Liver (tissue), 9 donors: ENCODE results near the gene DMRTB1. TPM values are rescaled to one million over a fixed set of nuclear protein-coding genes. Genes with fewer than 3 reads are reported as not detected.

ENCODE experiments used
- DNase-seq: peaks from one replicate; pipeline ENCODE4 v3.0.0-alpha.2; 2017; ENCODE audit warnings: low spot score
- H3K27ac ChIP-seq, 2 donors: one replicate each; pipeline ENCODE4 v1.7.0; 2013; ENCODE audit warnings: inconsistent platforms in 2 of 2, low read length in 2 of 2, control low read depth in 1 of 2, low read depth in 1 of 2, mild to moderate bottlenecking in 1 of 2
- H3K27me3 ChIP-seq, 4 donors: one replicate each; pipeline versions ENCODE4 v1.6.1 to v1.7.0; 2013; ENCODE audit warnings: low read length in 3 of 4, inconsistent platforms in 1 of 4, mild to moderate bottlenecking in 1 of 4, moderate library complexity in 1 of 4; ENCODE audit not compliant: control insufficient read depth in 4 of 4, insufficient read depth in 4 of 4
- H3K36me3 ChIP-seq, 4 donors: one replicate each; pipeline versions ENCODE4 v1.6.1 to v1.7.0; 2013; ENCODE audit warnings: low read length in 3 of 4, mild to moderate bottlenecking in 3 of 4, low read depth in 1 of 4, moderate library complexity in 1 of 4; ENCODE audit not compliant: control insufficient read depth in 4 of 4, insufficient read depth in 3 of 4
- H3K4me1 ChIP-seq, 4 donors: one replicate each; pipeline versions ENCODE4 v1.6.1 to v1.7.0; 2013; ENCODE audit warnings: low read length in 3 of 4, mild to moderate bottlenecking in 3 of 4, moderate library complexity in 1 of 4; ENCODE audit not compliant: control insufficient read depth in 4 of 4, insufficient read depth in 4 of 4
- H3K4me3 ChIP-seq, 3 donors: one replicate each; pipeline versions ENCODE4 v1.6.1 to v1.7.0; 2013; ENCODE audit warnings: low read length in 3 of 3, control low read depth in 1 of 3, low read depth in 1 of 3, mild to moderate bottlenecking in 1 of 3
- H3K9ac ChIP-seq, 2 donors: one replicate each; pipeline ENCODE4 v1.7.0; 2013; ENCODE audit warnings: low read length in 2 of 2, mild to moderate bottlenecking in 2 of 2, moderate library complexity in 2 of 2, control low read depth in 1 of 2, low read depth in 1 of 2
- H3K9me3 ChIP-seq, 4 donors: one replicate each; pipeline versions ENCODE4 v1.6.1 to v1.7.0; 2013; ENCODE audit warnings: low read length in 3 of 4; ENCODE audit not compliant: control insufficient read depth in 4 of 4
- EGR1 ChIP-seq, 2 donors: IDR thresholded peaks; 2 replicates each; pipeline ENCODE4 v1.6.1; 2016 to 2018; ENCODE audit warnings: antibody characterized with exemption in 2 of 2, low read depth in 2 of 2
- FOXA1 ChIP-seq: IDR thresholded peaks from 2 replicates; pipeline ENCODE4 v1.6.1; 2016; ENCODE audit warnings: antibody characterized with exemption
- FOXA2 ChIP-seq: IDR thresholded peaks from 2 replicates; pipeline ENCODE4 v1.6.1; 2016; ENCODE audit warnings: antibody characterized with exemption
- GABPA ChIP-seq, 2 donors: IDR thresholded peaks in 1 of 2; conservative IDR thresholded peaks in 1 of 2; 2 replicates each; pipeline ENCODE4 v1.6.1; 2016; ENCODE audit warnings: antibody characterized with exemption in 2 of 2, mild to moderate bottlenecking in 1 of 2, moderate library complexity in 1 of 2
- HNF4A ChIP-seq, 2 donors: conservative IDR thresholded peaks; 2 replicates each; pipeline ENCODE4 v1.6.1; 2016; ENCODE audit warnings: antibody characterized with exemption in 2 of 2, mild to moderate bottlenecking in 2 of 2
- HNF4G ChIP-seq: IDR thresholded peaks from 2 replicates; pipeline ENCODE4 v1.6.1; 2016; ENCODE audit warnings: antibody characterized with exemption
- JUND ChIP-seq, 2 donors: IDR thresholded peaks; 2 replicates each; pipeline ENCODE4 v1.6.1; 2016; ENCODE audit warnings: antibody characterized with exemption in 2 of 2
- NR2F2 ChIP-seq: IDR thresholded peaks from 2 replicates; pipeline ENCODE4 v1.6.1; 2016; ENCODE audit warnings: antibody characterized with exemption
- RAD21 ChIP-seq, 2 donors: IDR thresholded peaks; 2 replicates each; pipeline ENCODE4 v1.6.1; 2016; ENCODE audit warnings: antibody characterized with exemption in 2 of 2, mild to moderate bottlenecking in 2 of 2
- RXRA ChIP-seq, 2 donors: IDR thresholded peaks; 2 replicates each; pipeline ENCODE4 v1.6.1; 2017 to 2018; ENCODE audit warnings: antibody characterized with exemption in 2 of 2, mild to moderate bottlenecking in 1 of 2
- SP1 ChIP-seq: IDR thresholded peaks from 2 replicates; pipeline ENCODE4 v1.6.1; 2018; ENCODE audit warnings: antibody characterized with exemption, mild to moderate bottlenecking
- TAF1 ChIP-seq: conservative IDR thresholded peaks from 2 replicates; pipeline ENCODE4 v1.6.1; 2016; ENCODE audit warnings: antibody characterized with exemption, mild to moderate bottlenecking
- YY1 ChIP-seq: IDR thresholded peaks from 2 replicates; pipeline ENCODE4 v1.6.1; 2016; ENCODE audit warnings: antibody characterized with exemption, mild to moderate bottlenecking
- WGBS: extraction: QIAGEN DNeasy Blood & Tissue Kit; methylation state at CpG from one replicate; pipeline ENCODE4 v1.1.7; 2013; 5-methylcytosine and 5-hydroxymethylcytosine counted together
- polyA plus RNA-seq, 2 donors: library from polyadenylated mRNA; stranded (reverse) in 1 of 2; unstranded in 1 of 2; fragments of 200-250 nt in 1 of 2; fragments of >200 nt in 1 of 2; fragmentation: Nextera tagmentation in 1 of 2; extraction: Ambion mirVana in 1 of 2; gene quantifications; one replicate each; pipeline versions ENCODE4 v1.2.1 to v1.2.3, GENCODE V29; 2013 to 2015
- total RNA-seq, 2 donors: library from RNA; depleted of rRNA; stranded (reverse); fragments of >200 nt; gene quantifications; one replicate each; pipeline ENCODE4 v1.2.3, GENCODE V29; 2014
- TF ChIP-seq, protein P1 (sequence below): IDR thresholded peaks from 2 replicates; pipeline ENCODE4 v1.6.1; 2016; ENCODE audit warnings: antibody characterized with exemption
- TF ChIP-seq, protein P2 (sequence below): IDR thresholded peaks from 2 replicates; pipeline ENCODE4 v1.6.1; 2016; ENCODE audit warnings: antibody characterized with exemption
- TF ChIP-seq, protein P3 (sequence below): IDR thresholded peaks from 2 replicates; pipeline ENCODE4 v1.6.1; 2016; ENCODE audit warnings: antibody characterized with exemption, mild to moderate bottlenecking
- TF ChIP-seq, protein P4 (sequence below): IDR thresholded peaks from 2 replicates; pipeline ENCODE4 v1.6.1; 2016; ENCODE audit warnings: antibody characterized with exemption
- TF ChIP-seq, protein P5 (sequence below): fragments of 150-350 bp; IDR thresholded peaks from 2 replicates; pipeline ENCODE4 v1.5.1; 2017; ENCODE audit warnings: improper control_type of control experiment, low read depth, low read length; ENCODE audit not compliant: missing input control
- donor health status: healthy.
- donor health status: healthy.
- donor health status: healthy.
- donor health status: healthy.
- donor health status: healthy.

Gene DMRTB1
- total and polyA plus RNA-seq, 4 donors = not detected

DNA sequence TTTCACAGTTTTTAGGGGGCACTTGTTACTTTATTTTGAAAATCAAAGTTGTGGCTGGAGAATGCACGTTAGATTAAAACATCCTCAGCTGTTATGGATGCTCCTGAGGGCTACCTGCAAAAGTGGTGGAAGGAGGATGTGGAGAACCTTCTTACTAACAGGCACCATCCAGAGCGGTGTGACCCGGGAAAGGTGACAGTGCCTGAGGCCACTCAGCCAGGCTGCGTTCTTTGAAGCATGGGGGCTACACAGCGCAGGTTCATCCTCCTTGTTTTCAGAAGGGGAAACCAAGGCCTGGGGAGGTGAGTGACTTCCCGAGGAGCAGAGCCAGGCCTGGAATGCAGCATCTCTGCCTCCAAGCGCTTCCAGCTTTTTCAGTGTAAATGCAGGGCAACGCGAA lies 24.0 kb downstream of the DMRTB1 start (continued):
- TF ChIP-seq YY1 (no peak), JUND (IDR thresholded peaks at IDR 0.05) (no peak), FOXA1 (no peak), RAD21 (IDR thresholded peaks at IDR 0.05) (no peak), FOXA2 (no peak)
- TF ChIP-seq, protein P1, sequence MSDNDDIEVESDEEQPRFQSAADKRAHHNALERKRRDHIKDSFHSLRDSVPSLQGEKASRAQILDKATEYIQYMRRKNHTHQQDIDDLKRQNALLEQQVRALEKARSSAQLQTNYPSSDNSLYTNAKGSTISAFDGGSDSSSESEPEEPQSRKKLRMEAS = no peak

DNA sequence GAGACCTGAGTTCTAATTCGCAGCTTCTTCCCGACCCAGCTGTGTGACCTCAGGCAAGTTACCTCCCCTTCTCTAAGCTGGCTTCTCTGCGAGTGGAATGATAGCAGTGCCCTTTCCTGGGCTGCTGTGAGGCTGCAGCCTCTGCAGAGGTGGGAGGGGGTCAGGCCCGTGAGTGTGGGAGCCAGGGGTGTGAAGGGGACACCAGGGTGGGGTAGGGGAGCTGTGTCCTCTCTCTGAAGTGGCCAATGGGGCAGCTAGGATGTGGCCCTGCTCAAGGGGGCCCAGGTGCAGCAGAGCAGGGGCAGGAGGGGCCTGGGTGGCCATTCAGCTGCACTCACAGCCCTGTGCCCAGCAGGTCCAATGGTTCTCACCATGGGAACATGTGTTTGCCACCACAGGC lies 24.5 kb downstream of the DMRTB1 start:
- H3K9ac ChIP-seq = no peak overlapping the region
- H3K27me3 ChIP-seq = peaks cover 0 to 5% (median under 1%) of the 10 kb centered on the region in 4 donors
- peaks cover 0 to 2% (median 0%) of the 10 kb centered on the region in 4 donors for H3K9me3 ChIP-seq
- DNase-seq = no peak
- 63% methylated on average over 4 of the region's 4 CpGs for WGBS
- H3K27ac ChIP-seq = no peak overlapping the region
- TF ChIP-seq FOXA2 = no peak
- TF ChIP-seq FOXA1 = no peak
- no peak for TF ChIP-seq NR2F2
- TF ChIP-seq YY1 = no peak
- TF ChIP-seq, protein P2, sequence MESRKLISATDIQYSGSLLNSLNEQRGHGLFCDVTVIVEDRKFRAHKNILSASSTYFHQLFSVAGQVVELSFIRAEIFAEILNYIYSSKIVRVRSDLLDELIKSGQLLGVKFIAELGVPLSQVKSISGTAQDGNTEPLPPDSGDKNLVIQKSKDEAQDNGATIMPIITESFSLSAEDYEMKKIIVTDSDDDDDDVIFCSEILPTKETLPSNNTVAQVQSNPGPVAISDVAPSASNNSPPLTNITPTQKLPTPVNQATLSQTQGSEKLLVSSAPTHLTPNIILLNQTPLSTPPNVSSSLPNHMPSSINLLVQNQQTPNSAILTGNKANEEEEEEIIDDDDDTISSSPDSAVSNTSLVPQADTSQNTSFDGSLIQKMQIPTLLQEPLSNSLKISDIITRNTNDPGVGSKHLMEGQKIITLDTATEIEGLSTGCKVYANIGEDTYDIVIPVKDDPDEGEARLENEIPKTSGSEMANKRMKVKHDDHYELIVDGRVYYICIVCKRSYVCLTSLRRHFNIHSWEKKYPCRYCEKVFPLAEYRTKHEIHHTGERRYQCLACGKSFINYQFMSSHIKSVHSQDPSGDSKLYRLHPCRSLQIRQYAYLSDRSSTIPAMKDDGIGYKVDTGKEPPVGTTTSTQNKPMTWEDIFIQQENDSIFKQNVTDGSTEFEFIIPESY = no peak
- TF ChIP-seq GABPA (IDR thresholded peaks at IDR 0.05 in 1 of 2, conservative IDR thresholded peaks at IDR 0.05 in 1 of 2) = no peak
- TF ChIP-seq, protein P3, sequence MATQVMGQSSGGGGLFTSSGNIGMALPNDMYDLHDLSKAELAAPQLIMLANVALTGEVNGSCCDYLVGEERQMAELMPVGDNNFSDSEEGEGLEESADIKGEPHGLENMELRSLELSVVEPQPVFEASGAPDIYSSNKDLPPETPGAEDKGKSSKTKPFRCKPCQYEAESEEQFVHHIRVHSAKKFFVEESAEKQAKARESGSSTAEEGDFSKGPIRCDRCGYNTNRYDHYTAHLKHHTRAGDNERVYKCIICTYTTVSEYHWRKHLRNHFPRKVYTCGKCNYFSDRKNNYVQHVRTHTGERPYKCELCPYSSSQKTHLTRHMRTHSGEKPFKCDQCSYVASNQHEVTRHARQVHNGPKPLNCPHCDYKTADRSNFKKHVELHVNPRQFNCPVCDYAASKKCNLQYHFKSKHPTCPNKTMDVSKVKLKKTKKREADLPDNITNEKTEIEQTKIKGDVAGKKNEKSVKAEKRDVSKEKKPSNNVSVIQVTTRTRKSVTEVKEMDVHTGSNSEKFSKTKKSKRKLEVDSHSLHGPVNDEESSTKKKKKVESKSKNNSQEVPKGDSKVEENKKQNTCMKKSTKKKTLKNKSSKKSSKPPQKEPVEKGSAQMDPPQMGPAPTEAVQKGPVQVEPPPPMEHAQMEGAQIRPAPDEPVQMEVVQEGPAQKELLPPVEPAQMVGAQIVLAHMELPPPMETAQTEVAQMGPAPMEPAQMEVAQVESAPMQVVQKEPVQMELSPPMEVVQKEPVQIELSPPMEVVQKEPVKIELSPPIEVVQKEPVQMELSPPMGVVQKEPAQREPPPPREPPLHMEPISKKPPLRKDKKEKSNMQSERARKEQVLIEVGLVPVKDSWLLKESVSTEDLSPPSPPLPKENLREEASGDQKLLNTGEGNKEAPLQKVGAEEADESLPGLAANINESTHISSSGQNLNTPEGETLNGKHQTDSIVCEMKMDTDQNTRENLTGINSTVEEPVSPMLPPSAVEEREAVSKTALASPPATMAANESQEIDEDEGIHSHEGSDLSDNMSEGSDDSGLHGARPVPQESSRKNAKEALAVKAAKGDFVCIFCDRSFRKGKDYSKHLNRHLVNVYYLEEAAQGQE = no peak
- no peak for TF ChIP-seq EGR1 (IDR thresholded peaks at IDR 0.05; ENCODE audit: low read depth in 2 of 2)
- TF ChIP-seq, protein P4, sequence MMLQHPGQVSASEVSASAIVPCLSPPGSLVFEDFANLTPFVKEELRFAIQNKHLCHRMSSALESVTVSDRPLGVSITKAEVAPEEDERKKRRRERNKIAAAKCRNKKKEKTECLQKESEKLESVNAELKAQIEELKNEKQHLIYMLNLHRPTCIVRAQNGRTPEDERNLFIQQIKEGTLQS = no peak
- no peak for TF ChIP-seq SP1
- TF ChIP-seq, protein P5, sequence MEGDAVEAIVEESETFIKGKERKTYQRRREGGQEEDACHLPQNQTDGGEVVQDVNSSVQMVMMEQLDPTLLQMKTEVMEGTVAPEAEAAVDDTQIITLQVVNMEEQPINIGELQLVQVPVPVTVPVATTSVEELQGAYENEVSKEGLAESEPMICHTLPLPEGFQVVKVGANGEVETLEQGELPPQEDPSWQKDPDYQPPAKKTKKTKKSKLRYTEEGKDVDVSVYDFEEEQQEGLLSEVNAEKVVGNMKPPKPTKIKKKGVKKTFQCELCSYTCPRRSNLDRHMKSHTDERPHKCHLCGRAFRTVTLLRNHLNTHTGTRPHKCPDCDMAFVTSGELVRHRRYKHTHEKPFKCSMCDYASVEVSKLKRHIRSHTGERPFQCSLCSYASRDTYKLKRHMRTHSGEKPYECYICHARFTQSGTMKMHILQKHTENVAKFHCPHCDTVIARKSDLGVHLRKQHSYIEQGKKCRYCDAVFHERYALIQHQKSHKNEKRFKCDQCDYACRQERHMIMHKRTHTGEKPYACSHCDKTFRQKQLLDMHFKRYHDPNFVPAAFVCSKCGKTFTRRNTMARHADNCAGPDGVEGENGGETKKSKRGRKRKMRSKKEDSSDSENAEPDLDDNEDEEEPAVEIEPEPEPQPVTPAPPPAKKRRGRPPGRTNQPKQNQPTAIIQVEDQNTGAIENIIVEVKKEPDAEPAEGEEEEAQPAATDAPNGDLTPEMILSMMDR = no peak
- no peak for TF ChIP-seq JUND (IDR thresholded peaks at IDR 0.05)
- TF ChIP-seq RAD21 (IDR thresholded peaks at IDR 0.05) = no peak
- no peak for TF ChIP-seq TAF1
- no peak for TF ChIP-seq HNF4A (conservative IDR thresholded peaks at IDR 0.05)
- no peak for TF ChIP-seq HNF4G
- TF ChIP-seq RXRA (IDR thresholded peaks at IDR 0.05) = no peak
- TF ChIP-seq, protein P1 = no peak
- H3K36me3 ChIP-seq = no peaks in the 10 kb centered on the region
- no peak overlapping the region for H3K4me3 ChIP-seq
- H3K4me1 ChIP-seq = no peaks in the 10 kb centered on the region
